T-helper 1 cell treated with Interleukin-12 subunit alpha and Interleukin-12 subunit beta and Interleukin-4 antibody, amounts not matched to agents 30 μg/mL and 1 μg/mL, for 36 hours (primary cell): Measurements from ENCODE around the gene RAB38.

Experiments used
- H3K27ac Mint-ChIP-seq: one replicate; pipeline ENCODE4 v1.8.0; 2021; ENCODE audit warnings: mild to moderate bottlenecking, mixed read lengths
- H3K27me3 Mint-ChIP-seq: one replicate; pipeline ENCODE4 v1.8.0; 2021; ENCODE audit warnings: low read depth, mixed read lengths
- H3K36me3 Mint-ChIP-seq: one replicate; pipeline ENCODE4 v1.8.0; 2021; ENCODE audit warnings: low read depth, mixed read lengths
- H3K4me1 Mint-ChIP-seq: one replicate; pipeline ENCODE4 v1.8.0; 2021; ENCODE audit warnings: low read depth, mixed read lengths
- H3K4me3 Mint-ChIP-seq: one replicate; pipeline ENCODE4 v1.8.0; 2021; ENCODE audit warnings: mild to moderate bottlenecking, moderate library complexity, mixed read lengths
- H3K9me3 Mint-ChIP-seq: one replicate; pipeline ENCODE4 v1.8.0; 2021; ENCODE audit warnings: mixed read lengths

RAB38 gene

GRCh38 chr11:88103337-88104206 is 71.7 kb downstream of the RAB38 start:
- no peaks in the 10 kb centered on the region for H3K36me3 Mint-ChIP-seq
- H3K27ac Mint-ChIP-seq: no peak overlapping the region
- H3K4me1 Mint-ChIP-seq: no peaks in the 10 kb centered on the region
- H3K27me3 Mint-ChIP-seq: peaks cover 19% of the 10 kb centered on the region
- no peaks in the 10 kb centered on the region for H3K9me3 Mint-ChIP-seq
- H3K4me3 Mint-ChIP-seq: no peak overlapping the region

GRCh38 chr11:88102598-88102934 is 72.7 kb downstream of the RAB38 start:
- Mint-ChIP-seq H3K36me3 (no peaks in the 10 kb centered on the region), H3K4me3 (no peak overlapping the region), H3K9me3 (no peaks in the 10 kb centered on the region), H3K4me1 (no peaks in the 10 kb centered on the region), H3K27ac (no peak overlapping the region), H3K27me3 (peaks cover 13% of the 10 kb centered on the region)

GRCh38 chr11:88101881-88102597 is 73.2 kb downstream of the RAB38 start:
- no peaks in the 10 kb centered on the region for H3K36me3 Mint-ChIP-seq
- no peak overlapping the region for H3K4me3 Mint-ChIP-seq
- peaks cover 12% of the 10 kb centered on the region for H3K27me3 Mint-ChIP-seq
- H3K27ac Mint-ChIP-seq: no peak overlapping the region
- no peaks in the 10 kb centered on the region for H3K4me1 Mint-ChIP-seq
- H3K9me3 Mint-ChIP-seq: no peaks in the 10 kb centered on the region

GRCh38 chr11:88100151-88100550 is 75.1 kb downstream of the RAB38 start:
- Mint-ChIP-seq H3K27me3 (peaks cover 8% of the 10 kb centered on the region), H3K4me1 (no peaks in the 10 kb centered on the region), H3K9me3 (no peaks in the 10 kb centered on the region), H3K27ac (no peak overlapping the region), H3K4me3 (no peak overlapping the region), H3K36me3 (no peaks in the 10 kb centered on the region)

- Mint-ChIP-seq H3K36me3 (no peaks in the 10 kb centered on the region), H3K4me3 (no peak overlapping the region), H3K9me3 (no peaks in the 10 kb centered on the region), H3K4me1 (no peaks in the 10 kb centered on the region), H3K27ac (no peak overlapping the region), H3K27me3 (peaks cover 8% of the 10 kb centered on the region)
These were observed 77.0 kb downstream of the RAB38 start for GRCh38 chr11:88098289-88098688.

GRCh38 chr11:88089134-88089533 is 86.1 kb downstream of the RAB38 start:
- H3K4me3 Mint-ChIP-seq: no peak overlapping the region
- no peaks in the 10 kb centered on the region for H3K4me1 Mint-ChIP-seq
- H3K36me3 Mint-ChIP-seq: no peaks in the 10 kb centered on the region

GRCh38 chr11:88087337-88087736 is 87.9 kb downstream of the RAB38 start:
- H3K27me3 Mint-ChIP-seq: peaks cover 16% of the 10 kb centered on the region
- no peaks in the 10 kb centered on the region for H3K9me3 Mint-ChIP-seq
- no peak overlapping the region for H3K4me3 Mint-ChIP-seq
- H3K4me1 Mint-ChIP-seq: no peaks in the 10 kb centered on the region
- no peaks in the 10 kb centered on the region for H3K36me3 Mint-ChIP-seq
- no peak overlapping the region for H3K27ac Mint-ChIP-seq

More at GRCh38 chr11:88089134-88089533, 86.1 kb downstream of the RAB38 start:
- Mint-ChIP-seq H3K27ac (no peak overlapping the region), H3K27me3 (peaks cover 16% of the 10 kb centered on the region), H3K9me3 (no peaks in the 10 kb centered on the region)

- Mint-ChIP-seq H3K9me3 (no peaks in the 10 kb centered on the region), H3K4me3 (no peak overlapping the region), H3K27ac (no peak overlapping the region), H3K36me3 (no peaks in the 10 kb centered on the region), H3K4me1 (no peaks in the 10 kb centered on the region), H3K27me3 (peaks cover 16% of the 10 kb centered on the region)
These were observed 88.9 kb downstream of the RAB38 start for GRCh38 chr11:88086297-88086696.

GRCh38 chr11:88070437-88070836 is 104.8 kb downstream of the RAB38 start:
- H3K27ac Mint-ChIP-seq: no peak overlapping the region
- no peak overlapping the region for H3K4me3 Mint-ChIP-seq
- H3K27me3 Mint-ChIP-seq: peaks cover 11% of the 10 kb centered on the region
- peaks cover 4% of the 10 kb centered on the region for H3K9me3 Mint-ChIP-seq
- H3K36me3 Mint-ChIP-seq: no peaks in the 10 kb centered on the region
- H3K4me1 Mint-ChIP-seq: no peaks in the 10 kb centered on the region

- Mint-ChIP-seq H3K36me3 (no peaks in the 10 kb centered on the region), H3K4me1 (no peaks in the 10 kb centered on the region), H3K27me3 (peaks cover 7% of the 10 kb centered on the region), H3K4me3 (no peak overlapping the region), H3K27ac (no peak overlapping the region), H3K9me3 (peaks cover 4% of the 10 kb centered on the region)
These were observed 106.2 kb downstream of the RAB38 start for GRCh38 chr11:88068848-88069554.

GRCh38 chr11:88066090-88066489 is 109.2 kb downstream of the RAB38 start:
- H3K9me3 Mint-ChIP-seq: peaks cover 4% of the 10 kb centered on the region
- no peaks in the 10 kb centered on the region for H3K27me3 Mint-ChIP-seq
- no peaks in the 10 kb centered on the region for H3K4me1 Mint-ChIP-seq
- H3K36me3 Mint-ChIP-seq: no peaks in the 10 kb centered on the region
- no peak overlapping the region for H3K4me3 Mint-ChIP-seq
- H3K27ac Mint-ChIP-seq: no peak overlapping the region

- no peaks in the 10 kb centered on the region for H3K36me3 Mint-ChIP-seq
- H3K4me1 Mint-ChIP-seq: no peaks in the 10 kb centered on the region
- H3K9me3 Mint-ChIP-seq: no peaks in the 10 kb centered on the region
These were observed 111.0 kb downstream of the RAB38 start for GRCh38 chr11:88064097-88064705.

More at GRCh38 chr11:88064097-88064705, 111.0 kb downstream of the RAB38 start:
- no peaks in the 10 kb centered on the region for H3K27me3 Mint-ChIP-seq
- H3K27ac Mint-ChIP-seq: no peak overlapping the region
- H3K4me3 Mint-ChIP-seq: no peak overlapping the region
